Kidney (tissue), 14 donors: ENCODE measurements around the gene THAP4. TPM values are rescaled to one million over a fixed set of nuclear protein-coding genes. Genes with fewer than 3 reads are reported as not detected.

Experiments used
- DNase-seq, 5 donors: peaks; one replicate each; pipeline ENCODE4 v3.0.0-alpha.2; 2013 to 2020
- FAIRE-seq: peaks from 2 replicates; lab custom pipeline; 2012; peaks lifted over from hg19 to GRCh38; lab: Jason Lieb, UNC
- H3K27ac ChIP-seq, 2 donors: one replicate each; pipeline ENCODE4 v1.7.0; 2013; ENCODE audit warnings: low read depth in 2 of 2, low read length in 2 of 2, inconsistent platforms in 1 of 2
- H3K27me3 ChIP-seq: one replicate; pipeline ENCODE4 v1.7.1; 2013; ENCODE audit warnings: low read length, inconsistent platforms; ENCODE audit not compliant: control insufficient read depth, insufficient read depth
- H3K36me3 ChIP-seq, 3 donors: one replicate each; pipeline versions ENCODE4 v1.7.0 to v1.7.1; 2013; ENCODE audit warnings: low read length in 3 of 3, control low read depth in 1 of 3, inconsistent platforms in 1 of 3; ENCODE audit not compliant: insufficient read depth in 3 of 3, control insufficient read depth in 2 of 3
- H3K4me1 ChIP-seq, 3 donors: one replicate each; pipeline versions ENCODE4 v1.7.0 to v1.7.1; 2013; ENCODE audit warnings: low read length in 3 of 3, inconsistent platforms in 1 of 3, low read depth in 1 of 3; ENCODE audit not compliant: control insufficient read depth in 2 of 3, insufficient read depth in 2 of 3
- H3K4me3 ChIP-seq, 3 donors: one replicate each; pipeline versions ENCODE4 v1.7.0 to v1.8.1; 2013; ENCODE audit warnings: low read length in 3 of 3, control low read depth in 1 of 3, inconsistent platforms in 1 of 3
- H3K9ac ChIP-seq, 3 donors: one replicate each; pipeline versions ENCODE4 v1.7.0 to v1.7.1; 2013; ENCODE audit warnings: low read length in 3 of 3, control low read depth in 1 of 3, inconsistent platforms in 1 of 3
- H3K9me3 ChIP-seq, 3 donors: one replicate each; pipeline versions ENCODE4 v1.7.0 to v1.7.1; 2013; ENCODE audit warnings: low read length in 3 of 3, control low read depth in 1 of 3, inconsistent platforms in 1 of 3; ENCODE audit not compliant: control insufficient read depth in 2 of 3, insufficient read depth in 1 of 3
- intact Hi-C: fragments of 100-400 bp; cut with DNase I; formaldehyde crosslinking; loops from one replicate; pipeline ENCODE4 v1.11.1; 2022
- polyA plus RNA-seq: library from polyadenylated mRNA; stranded (reverse); fragments of 350-450 nt; fragmentation: Illumina TruSeq; extraction: RNeasy Lipid Tissue Mini Kit (QIAGEN cat#74804); gene quantifications from one replicate; pipeline ENCODE4 v1.2.3, GENCODE V29; 2014; ENCODE audit warnings: low read depth, low replicate concordance; ENCODE audit not compliant: insufficient read depth
- total RNA-seq: library from RNA; stranded (reverse); fragmentation: NEBNext Ultra II Directional; extraction: Animal tissue kit (Norgen Biotek cat#: 25700); gene quantifications from one replicate; pipeline ENCODE4 v1.2.1, GENCODE V29; 2021
- TF ChIP-seq, protein P1 (sequence below): IDR thresholded peaks from 3 replicates; pipeline ENCODE4 v1.5.1; 2012; ENCODE audit warnings: mild to moderate bottlenecking, moderate library complexity, borderline replicate concordance; ENCODE audit not compliant: insufficient read depth; ENCODE audit errors: extremely low read depth
- donor health status: control.
- donor health status: control.
- donor health status: control.
- donor health status: control.
- donor health status: control.
- donor health status: DM: yes; HTN: yes; CAD: no.
- donor health status: Normal renal cell carcinoma (clear cell type).

THAP4 gene
- total and polyA plus RNA-seq, 2 donors from 2014 or later = 68.0 to 184 TPM

DNA sequence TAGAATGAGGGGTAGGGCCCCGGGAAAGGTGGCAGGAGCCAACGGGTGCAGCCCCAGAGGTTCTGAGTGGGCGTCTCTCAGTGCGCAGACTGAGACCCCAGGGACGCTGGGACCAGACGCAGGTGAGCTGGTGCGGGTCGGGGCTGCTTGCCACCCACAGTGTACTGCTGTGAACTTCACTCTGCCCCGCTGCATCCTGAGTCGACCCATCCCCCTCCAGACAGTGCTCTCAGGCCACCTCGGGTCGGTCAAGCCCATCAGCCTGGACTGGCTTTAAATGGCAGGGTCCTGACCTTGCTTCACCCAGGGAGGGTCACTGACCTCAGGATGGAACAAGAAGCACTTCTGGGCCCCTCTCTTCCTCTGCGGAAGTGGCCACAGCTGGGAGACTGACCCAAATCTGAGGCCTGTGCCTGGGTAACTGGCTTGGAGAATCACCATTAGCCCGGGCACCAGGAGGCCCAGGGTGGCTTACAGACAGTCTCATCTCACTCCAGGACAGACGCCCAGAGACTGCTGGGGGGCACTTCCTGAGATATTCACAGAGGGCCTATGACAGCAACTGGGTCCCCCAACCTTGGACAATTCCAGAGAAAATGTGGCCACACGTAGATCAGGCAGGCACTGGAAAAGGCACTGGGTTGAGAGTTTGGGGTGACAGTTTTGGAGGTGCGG is 102.1 kb downstream of the THAP4 start:
- Histone ChIP-seq H3K36me3 (no peaks in the 10 kb centered on the region), H3K9me3 (no peaks in the 10 kb centered on the region), H3K4me1 (no peaks in the 10 kb centered on the region), H3K9ac (no peak overlapping the region), H3K27me3 (no peaks in the 10 kb centered on the region), H3K27ac (no peak overlapping the region), H3K4me3 (no peak overlapping the region)
- no peak for DNase-seq
- FAIRE-seq = no peak
- TF ChIP-seq, protein P1, sequence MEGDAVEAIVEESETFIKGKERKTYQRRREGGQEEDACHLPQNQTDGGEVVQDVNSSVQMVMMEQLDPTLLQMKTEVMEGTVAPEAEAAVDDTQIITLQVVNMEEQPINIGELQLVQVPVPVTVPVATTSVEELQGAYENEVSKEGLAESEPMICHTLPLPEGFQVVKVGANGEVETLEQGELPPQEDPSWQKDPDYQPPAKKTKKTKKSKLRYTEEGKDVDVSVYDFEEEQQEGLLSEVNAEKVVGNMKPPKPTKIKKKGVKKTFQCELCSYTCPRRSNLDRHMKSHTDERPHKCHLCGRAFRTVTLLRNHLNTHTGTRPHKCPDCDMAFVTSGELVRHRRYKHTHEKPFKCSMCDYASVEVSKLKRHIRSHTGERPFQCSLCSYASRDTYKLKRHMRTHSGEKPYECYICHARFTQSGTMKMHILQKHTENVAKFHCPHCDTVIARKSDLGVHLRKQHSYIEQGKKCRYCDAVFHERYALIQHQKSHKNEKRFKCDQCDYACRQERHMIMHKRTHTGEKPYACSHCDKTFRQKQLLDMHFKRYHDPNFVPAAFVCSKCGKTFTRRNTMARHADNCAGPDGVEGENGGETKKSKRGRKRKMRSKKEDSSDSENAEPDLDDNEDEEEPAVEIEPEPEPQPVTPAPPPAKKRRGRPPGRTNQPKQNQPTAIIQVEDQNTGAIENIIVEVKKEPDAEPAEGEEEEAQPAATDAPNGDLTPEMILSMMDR = no peak
- intact Hi-C loops = no loop called here

Other genes with a start within 250 kb of the THAP4 start
- gene STK25, start 128.6 kb downstream of the THAP4 start, total RNA-seq = 151 TPM
- 119 TPM for gene STK25, start 128.6 kb downstream of the THAP4 start, polyA plus RNA-seq
- 28.8 TPM for gene BOK, start 78.4 kb downstream of the THAP4 start, total RNA-seq
- 22.9 TPM for gene BOK, start 78.4 kb downstream of the THAP4 start, polyA plus RNA-seq
- 81.0 TPM for gene ATG4B, start 535 bp upstream of the THAP4 start, total RNA-seq
- 56.6 TPM for gene ATG4B, start 535 bp upstream of the THAP4 start, polyA plus RNA-seq
- gene DTYMK, start 49.7 kb upstream of the THAP4 start, total RNA-seq = 19.0 TPM
- 27.1 TPM for gene DTYMK, start 49.7 kb upstream of the THAP4 start, polyA plus RNA-seq
- gene ING5, start 64.9 kb upstream of the THAP4 start, total RNA-seq = 27.3 TPM
- 37.7 TPM for gene ING5, start 64.9 kb upstream of the THAP4 start, polyA plus RNA-seq
- gene D2HGDH, start 97.5 kb upstream of the THAP4 start, total RNA-seq = 37.0 TPM
- 49.3 TPM for gene D2HGDH, start 97.5 kb upstream of the THAP4 start, polyA plus RNA-seq
- 0.19 TPM for gene GAL3ST2, start 139.7 kb upstream of the THAP4 start, total RNA-seq
- 0.39 TPM for gene GAL3ST2, start 139.7 kb upstream of the THAP4 start, polyA plus RNA-seq
- 0.76 TPM for gene NEU4, start 172.0 kb upstream of the THAP4 start, total RNA-seq
- gene NEU4, start 172.0 kb upstream of the THAP4 start, polyA plus RNA-seq = 2.8 TPM
- gene PDCD1, start 221.7 kb upstream of the THAP4 start, total RNA-seq = 1.6 TPM
- gene PDCD1, start 221.7 kb upstream of the THAP4 start, polyA plus RNA-seq = 0.49 TPM
- gene RTP5, start 232.6 kb upstream of the THAP4 start, total RNA-seq = 0.13 TPM
- gene RTP5, start 232.6 kb upstream of the THAP4 start, polyA plus RNA-seq = not detected